ENCODE measurements around the gene YPEL2. TPM values are rescaled to one million over a fixed set of nuclear protein-coding genes. Genes with fewer than 3 reads are reported as not detected.
A peak's percentile ranks its signal among the peaks of the same experiment; 100 is the strongest.

YPEL2 gene
- total RNA-seq, 1 donor from 2014 or later, result 55.1 TPM

- intact Hi-C loops (cut with DNase I), result no loop called here
- ATAC-seq (no peak), DNase-seq (ENCODE audit: low spot score) (no peak)
Observed at GRCh38 chr17:59418732-59419166, 87.3 kb downstream of the YPEL2 start.

- intact Hi-C loops (cut with DNase I), result no loop called here
- DNase-seq (ENCODE audit: low spot score) (no peak), ATAC-seq (no peak)
Observed at GRCh38 chr17:59420901-59421300, 89.4 kb downstream of the YPEL2 start.

- intact Hi-C loops (cut with DNase I), result no loop called here
- ATAC-seq (no peak), DNase-seq (ENCODE audit: low spot score) (no peak)
Observed at GRCh38 chr17:59421722-59422121, 90.3 kb downstream of the YPEL2 start.

- DNase-seq (ENCODE audit: low spot score), result no peak
- intact Hi-C loops (cut with DNase I), result no loop called here
- ATAC-seq, result peak; percentile 77
Observed at GRCh38 chr17:59423137-59423724, 91.8 kb downstream of the YPEL2 start.

GRCh38 chr17:59423903-59424302 is 92.4 kb downstream of the YPEL2 start:
- DNase-seq (ENCODE audit: low spot score) (no peak), ATAC-seq (no peak)
- intact Hi-C loops (cut with DNase I), result no loop called here

GRCh38 chr17:59424331-59424730 is 92.9 kb downstream of the YPEL2 start:
- DNase-seq (ENCODE audit: low spot score), result no peak
- intact Hi-C loops (cut with DNase I), result no loop called here
- ATAC-seq, result no peak

GRCh38 chr17:59425085-59425931 is 93.9 kb downstream of the YPEL2 start:
- intact Hi-C loops (cut with DNase I), result no loop called here
- peak; percentile 65 for ATAC-seq
- DNase-seq (ENCODE audit: low spot score), result peak; percentile 73

- DNase-seq (ENCODE audit: low spot score) (no peak), ATAC-seq (no peak)
- intact Hi-C loops (cut with DNase I), result no loop called here
Observed at GRCh38 chr17:59426031-59426430, 94.6 kb downstream of the YPEL2 start.

- intact Hi-C loops (cut with DNase I), result no loop called here
- DNase-seq (ENCODE audit: low spot score) (no peak), ATAC-seq (no peak)
Observed at GRCh38 chr17:59427425-59427921, 96.0 kb downstream of the YPEL2 start.

- intact Hi-C loops (cut with DNase I), result no loop called here
- DNase-seq (ENCODE audit: low spot score) (no peak), ATAC-seq (peak; percentile 7)
Observed at GRCh38 chr17:59427996-59428395, 96.5 kb downstream of the YPEL2 start.

GRCh38 chr17:59428916-59429485 is 97.5 kb downstream of the YPEL2 start:
- intact Hi-C loops (cut with DNase I), result no loop called here
- DNase-seq (ENCODE audit: low spot score) (no peak), ATAC-seq (no peak)

- no peak for ATAC-seq
- no peak for DNase-seq (ENCODE audit: low spot score)
- intact Hi-C loops (cut with DNase I), result loop anchor here (5.0 kb wide), 1 partner anchor 99 kb away; the partner anchor contains the start of gene YPEL2
Observed at GRCh38 chr17:59431601-59432000, 100.1 kb downstream of the YPEL2 start.

GRCh38 chr17:59432657-59433056 is 101.2 kb downstream of the YPEL2 start:
- intact Hi-C loops (cut with DNase I), result loop anchor here (5.0 kb wide), 1 partner anchor 100 kb away; the partner anchor contains the start of gene YPEL2
- no peak for DNase-seq (ENCODE audit: low spot score)
- ATAC-seq, result no peak

- intact Hi-C loops (cut with DNase I), result loop anchor here (5.0 kb wide), 1 partner anchor 101 kb away; the partner anchor contains the start of gene YPEL2
- DNase-seq (ENCODE audit: low spot score) (no peak), ATAC-seq (peak; percentile 28)
Observed at GRCh38 chr17:59433586-59433985, 102.1 kb downstream of the YPEL2 start.

- intact Hi-C loops (cut with DNase I), result loop anchor here (5.0 kb wide), 1 partner anchor 102 kb away; the partner anchor contains the start of gene YPEL2
- DNase-seq (ENCODE audit: low spot score) (no peak), ATAC-seq (no peak)
Observed at GRCh38 chr17:59434429-59434828, 103.0 kb downstream of the YPEL2 start.

- DNase-seq (ENCODE audit: low spot score) (no peak), ATAC-seq (no peak)
- intact Hi-C loops (cut with DNase I), result no loop called here
Observed at GRCh38 chr17:59435238-59435637, 103.8 kb downstream of the YPEL2 start.

GRCh38 chr17:59436900-59437299 is 105.4 kb downstream of the YPEL2 start:
- intact Hi-C loops (cut with DNase I), result no loop called here
- ATAC-seq, result no peak
- DNase-seq (ENCODE audit: low spot score), result no peak

- no peak for ATAC-seq
Observed at GRCh38 chr17:59437791-59438281, 106.4 kb downstream of the YPEL2 start.

GRCh38 chr17:59439262-59439661 is 107.8 kb downstream of the YPEL2 start:
- intact Hi-C loops (cut with DNase I), result no loop called here
- ATAC-seq, result no peak
- DNase-seq (ENCODE audit: low spot score), result no peak

More at GRCh38 chr17:59437791-59438281, 106.4 kb downstream of the YPEL2 start:
- intact Hi-C loops (cut with DNase I), result no loop called here
- DNase-seq (ENCODE audit: low spot score), result no peak
